HUES6 (cell line): ENCODE measurements around the gene ANKRD62.
"Not testable (repeated sequence)": the region's sequence is repeated elsewhere in the genome, so short reads cannot be mapped to it uniquely, and the experiment has no call there.

Experiments used
- H3K27ac ChIP-seq: 2 replicates; pipeline ENCODE4 v1.7.0; 2013; ENCODE audit warnings: low read depth, mild to moderate bottlenecking, low read length, inconsistent platforms
- H3K27me3 ChIP-seq: 2 replicates; pipeline ENCODE4 v1.6.1; 2013; ENCODE audit warnings: low read length; ENCODE audit not compliant: control insufficient read depth, insufficient read depth
- H3K36me3 ChIP-seq: 2 replicates; pipeline ENCODE4 v1.6.1; 2013; ENCODE audit warnings: low read length; ENCODE audit not compliant: control insufficient read depth, insufficient read depth
- H3K4me1 ChIP-seq: 2 replicates; pipeline ENCODE4 v1.6.1; 2013; ENCODE audit warnings: low read length; ENCODE audit not compliant: control insufficient read depth, insufficient read depth
- H3K4me3 ChIP-seq: 2 replicates; pipeline ENCODE4 v1.5.1; 2013; ENCODE audit warnings: low read depth, low read length
- H3K9ac ChIP-seq: one replicate; pipeline ENCODE4 v1.6.1; 2013; ENCODE audit warnings: mild to moderate bottlenecking, low read length
- H3K9me3 ChIP-seq: 2 replicates; pipeline ENCODE4 v1.6.1; 2013; ENCODE audit warnings: low read depth, low read length; ENCODE audit not compliant: control insufficient read depth, insufficient read depth

The ANKRD62 gene

GRCh38 chr18:12102136-12102842, 8.6 kb downstream of the ANKRD62 start:
- Histone ChIP-seq H3K9ac (no peak overlapping the region), H3K36me3 (no peaks in the 10 kb centered on the region), H3K27me3 (no peaks in the 10 kb centered on the region; the same call in 1 of the 2 replicates), H3K27ac (no peak overlapping the region), H3K4me3 (no peak overlapping the region), H3K9me3 (no peaks in the 10 kb centered on the region), H3K4me1 (no peaks in the 10 kb centered on the region)

DNA sequence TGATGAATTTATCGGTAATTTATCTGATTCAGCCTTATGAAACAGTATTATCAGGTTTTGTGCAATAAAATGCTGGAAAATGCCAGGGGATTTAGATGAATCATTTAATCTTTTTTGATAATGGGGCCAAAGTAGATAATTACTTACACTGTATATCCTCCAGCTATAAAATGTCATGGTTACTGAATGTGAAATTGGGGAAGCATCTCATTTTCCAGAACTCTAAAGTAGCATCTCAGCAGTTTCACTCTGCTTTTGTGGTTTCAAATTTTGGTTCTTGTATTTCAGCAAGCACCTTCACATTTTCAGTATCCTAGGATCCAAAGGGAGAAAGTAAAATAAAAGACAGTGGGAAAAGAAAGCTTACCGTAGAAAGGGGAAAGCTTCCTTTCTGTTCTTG, 12.8 kb downstream of the ANKRD62 start:
- Histone ChIP-seq H3K4me1 (no peaks in the 10 kb centered on the region), H3K36me3 (no peaks in the 10 kb centered on the region), H3K27ac (no peak overlapping the region), H3K9ac (no peak overlapping the region), H3K27me3 (no peaks in the 10 kb centered on the region; the same call in 1 of the 2 replicates), H3K4me3 (no peak overlapping the region), H3K9me3 (no peaks in the 10 kb centered on the region)

DNA sequence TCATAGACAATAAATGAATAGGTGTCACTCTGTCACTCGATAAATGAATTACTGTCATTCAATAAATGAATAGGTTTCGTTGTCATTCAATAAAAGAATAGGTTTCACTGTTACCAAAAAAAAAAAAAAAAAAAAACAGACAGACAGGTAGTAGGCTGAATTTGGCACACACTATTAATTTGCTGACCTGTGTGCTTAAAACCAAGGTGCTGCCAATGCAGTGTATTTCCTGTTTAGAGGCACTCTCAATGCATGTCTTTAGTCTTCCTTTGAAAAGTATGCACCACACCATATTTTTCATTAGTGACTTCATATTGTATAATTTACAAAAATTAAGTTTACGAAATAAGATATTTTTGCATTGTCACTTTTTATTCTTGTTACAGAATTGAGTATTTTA, 16.2 kb downstream of the ANKRD62 start:
- Histone ChIP-seq H3K27ac (no peak overlapping the region), H3K36me3 (no peaks in the 10 kb centered on the region), H3K4me1 (no peaks in the 10 kb centered on the region), H3K4me3 (no peak overlapping the region), H3K9me3 (peaks cover 3% of the 10 kb centered on the region; the same call in 1 of the 2 replicates), H3K9ac (no peak overlapping the region), H3K27me3 (no peaks in the 10 kb centered on the region; the same call in 1 of the 2 replicates)

DNA sequence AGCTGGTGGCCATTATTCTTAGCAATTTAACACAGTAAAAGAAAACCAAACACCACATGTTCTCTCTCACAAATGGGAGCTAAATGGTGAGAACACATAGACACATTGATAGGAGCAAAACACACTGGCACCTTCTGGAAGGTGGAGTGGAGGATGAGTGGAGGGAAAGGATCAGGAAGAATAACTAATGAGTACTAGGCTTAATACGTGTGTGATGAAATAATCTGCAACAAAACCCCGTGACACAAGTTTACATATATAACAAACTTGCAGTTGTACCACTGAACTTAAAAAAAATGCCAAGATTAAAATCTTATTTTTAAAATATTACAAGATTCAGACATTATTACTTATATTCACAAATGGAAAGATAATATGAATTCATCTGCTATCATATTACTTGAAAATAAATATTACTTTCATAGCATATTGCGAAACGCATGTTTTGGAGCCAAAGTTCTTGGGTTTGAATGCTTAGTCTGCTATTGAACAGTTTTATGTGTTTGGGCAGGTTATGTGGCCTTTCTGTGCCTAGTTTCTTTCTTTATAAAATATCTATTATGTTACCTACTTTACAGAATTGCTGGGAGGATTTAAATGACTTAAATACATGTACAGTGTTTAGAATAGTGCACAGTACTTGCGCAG, 20.5 kb downstream of the ANKRD62 start:
- Histone ChIP-seq H3K36me3 (no peaks in the 10 kb centered on the region), H3K4me1 (no peaks in the 10 kb centered on the region), H3K9me3 (peaks cover 3% of the 10 kb centered on the region; the same call in 1 of the 2 replicates), H3K4me3 (no peak overlapping the region), H3K9ac (no peak overlapping the region), H3K27ac (no peak overlapping the region), H3K27me3 (no peaks in the 10 kb centered on the region)

- H3K4me3 ChIP-seq = no peak overlapping the region
- no peaks in the 10 kb centered on the region for H3K27me3 ChIP-seq
- no peak overlapping the region for H3K27ac ChIP-seq
- H3K4me1 ChIP-seq = peaks cover 3% of the 10 kb centered on the region; the same call in 1 of the 2 replicates
- no peaks in the 10 kb centered on the region for H3K36me3 ChIP-seq
- no peak overlapping the region for H3K9ac ChIP-seq
- no peaks in the 10 kb centered on the region for H3K9me3 ChIP-seq
These were observed 25.7 kb downstream of the ANKRD62 start for GRCh38 chr18:12119358-12119757.

DNA sequence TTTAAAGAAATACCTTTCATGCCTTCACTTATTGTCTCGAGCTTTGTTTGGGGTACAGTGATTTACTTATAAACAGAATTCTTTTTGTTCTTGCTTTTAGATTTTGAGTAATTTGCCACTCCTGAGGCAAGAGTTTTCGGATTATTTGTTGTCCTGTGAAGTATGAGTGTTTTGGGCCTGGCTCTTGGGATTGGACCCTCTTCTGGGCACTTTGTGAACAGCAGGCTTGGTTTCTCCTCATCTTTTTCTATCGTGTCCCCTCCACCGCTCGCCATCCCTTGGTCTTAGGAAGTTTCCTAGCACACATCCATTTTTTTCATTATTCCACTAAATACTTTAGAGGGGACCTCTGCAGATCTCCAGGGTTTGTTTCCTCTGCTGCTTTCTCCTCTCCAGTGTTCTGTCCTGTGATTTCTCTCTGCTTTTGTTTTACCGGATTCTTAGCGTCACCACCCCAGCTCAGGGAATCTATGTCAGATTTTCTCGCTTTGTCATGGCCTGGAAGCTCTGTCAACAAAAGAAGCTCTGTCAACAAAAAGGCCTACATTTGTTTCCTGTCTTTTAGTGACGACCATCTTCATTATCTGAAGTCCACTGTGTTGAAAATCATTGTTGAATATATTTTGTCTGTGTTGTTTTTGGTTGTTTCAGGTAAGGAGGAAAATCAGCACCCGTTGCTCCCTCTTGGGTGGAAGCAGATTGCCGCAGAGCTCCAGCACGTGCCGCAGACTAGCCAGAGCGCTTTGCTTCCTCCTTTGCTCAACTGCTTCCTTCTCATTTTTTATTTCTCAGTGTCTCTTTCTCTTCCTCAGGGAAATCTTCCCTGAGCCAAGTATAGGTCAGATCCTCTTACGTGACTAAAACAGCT, 27.8 kb downstream of the ANKRD62 start:
- Histone ChIP-seq H3K36me3 (no peaks in the 10 kb centered on the region), H3K27me3 (no peaks in the 10 kb centered on the region), H3K9ac (no peak overlapping the region), H3K27ac (no peak overlapping the region), H3K4me3 (peak overlapping the region; percentile 37), H3K4me1 (peaks cover 3% of the 10 kb centered on the region; the same call in 1 of the 2 replicates), H3K9me3 (no peaks in the 10 kb centered on the region)

DNA sequence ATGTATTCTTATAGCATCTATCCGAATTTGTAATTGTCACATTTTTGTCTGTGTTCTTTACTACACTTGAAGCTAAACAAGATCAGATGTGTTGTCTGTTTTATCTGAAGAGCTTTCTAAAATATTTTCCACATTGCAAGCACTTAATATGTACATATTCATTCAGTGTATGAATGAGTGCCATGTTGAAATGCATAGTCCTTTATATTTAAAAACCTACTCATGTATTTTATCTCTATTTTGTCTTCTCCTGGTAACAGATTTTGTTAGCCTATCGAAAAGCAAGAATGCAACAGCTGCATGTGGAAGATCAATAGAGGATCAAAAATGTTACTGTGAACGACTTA, 28.4 kb downstream of the ANKRD62 start:
- H3K4me1 ChIP-seq, H3K27me3 ChIP-seq, H3K36me3 ChIP-seq, H3K4me3 ChIP-seq, H3K27ac ChIP-seq, H3K9ac ChIP-seq, H3K9me3 ChIP-seq: not testable (repeated sequence)

GRCh38 chr18:12127647-12128046, 34.0 kb downstream of the ANKRD62 start:
- not testable (repeated sequence) for H3K36me3 ChIP-seq, H3K4me1 ChIP-seq, H3K27me3 ChIP-seq, H3K9me3 ChIP-seq, H3K4me3 ChIP-seq, H3K27ac ChIP-seq, H3K9ac ChIP-seq

GRCh38 chr18:12138831-12139230, 45.2 kb downstream of the ANKRD62 start:
- H3K9ac ChIP-seq, H3K27ac ChIP-seq, H3K27me3 ChIP-seq, H3K9me3 ChIP-seq, H3K4me3 ChIP-seq, H3K4me1 ChIP-seq, H3K36me3 ChIP-seq: not testable (repeated sequence)

GRCh38 chr18:12140866-12141265, 47.2 kb downstream of the ANKRD62 start:
- not testable (repeated sequence) for H3K9me3 ChIP-seq, H3K27me3 ChIP-seq, H3K9ac ChIP-seq, H3K4me3 ChIP-seq, H3K27ac ChIP-seq, H3K4me1 ChIP-seq, H3K36me3 ChIP-seq

DNA sequence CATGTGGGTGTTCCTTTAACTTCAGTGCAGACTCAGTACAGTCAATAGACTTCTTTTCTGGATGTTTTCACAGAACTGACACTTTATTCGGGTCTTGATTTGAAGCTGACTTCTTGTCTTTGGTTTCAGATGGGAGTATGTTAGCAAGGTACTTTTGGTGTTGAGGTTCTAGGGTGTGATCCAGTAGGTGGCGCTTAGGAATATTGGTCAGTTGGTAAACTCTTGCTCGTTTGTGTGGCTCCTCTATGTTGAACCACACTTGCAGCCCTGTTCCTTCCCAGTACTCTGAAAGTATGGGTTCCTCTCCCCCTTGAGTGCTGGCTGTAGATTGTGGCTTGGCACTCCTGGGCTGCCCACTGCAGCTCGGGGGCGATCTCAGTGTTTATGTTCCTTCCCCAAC, 48.1 kb downstream of the ANKRD62 start:
- not testable (repeated sequence) for H3K36me3 ChIP-seq, H3K9ac ChIP-seq, H3K4me3 ChIP-seq, H3K27ac ChIP-seq, H3K27me3 ChIP-seq, H3K4me1 ChIP-seq, H3K9me3 ChIP-seq
